GM08714 (cell line): ENCODE measurements around the gene NKG7.

Experiments
- H3K4me3 ChIP-seq: fragments of 200-500 bp; sonication (Bioruptor generic); 2 replicates; pipeline ENCODE4 v1.5.1; 2014; ENCODE audit warnings: mild to moderate bottlenecking, low read length, inconsistent platforms
- ZNF274 ChIP-seq: IDR thresholded peaks from 2 replicates; pipeline ENCODE4 v1.6.1; 2012; ENCODE audit warnings: mild to moderate bottlenecking, low read depth, low read length

The NKG7 gene

GRCh38 chr19:51326216-51327065, 46.0 kb downstream of the NKG7 start:
- TF ChIP-seq ZNF274: no peak
- H3K4me3 ChIP-seq: no peak overlapping the region

GRCh38 chr19:51325161-51325976, 47.1 kb downstream of the NKG7 start:
- H3K4me3 ChIP-seq: no peak overlapping the region
- no peak for TF ChIP-seq ZNF274

GRCh38 chr19:51324167-51324481, 48.3 kb downstream of the NKG7 start:
- no peak for TF ChIP-seq ZNF274

GRCh38 chr19:51323481-51324166, 48.8 kb downstream of the NKG7 start:
- H3K4me3 ChIP-seq: no peak overlapping the region
- TF ChIP-seq ZNF274: no peak

More at GRCh38 chr19:51324167-51324481, 48.3 kb downstream of the NKG7 start:
- no peak overlapping the region for H3K4me3 ChIP-seq

GRCh38 chr19:51321799-51322198, 50.7 kb downstream of the NKG7 start:
- H3K4me3 ChIP-seq: no peak overlapping the region
- no peak for TF ChIP-seq ZNF274
